Effector memory CD8-positive, alpha-beta T cell (primary cell): ENCODE results near the gene KCNQ5.
A peak's percentile ranks its signal among the peaks of the same experiment; 100 is the strongest.

Source experiments
- ATAC-seq: fragments of 150-1000 bp; cut with Tn5 transposase; replicated peaks from 2 replicates; pipeline ENCODE4 v1.10.0; 2021; ENCODE audit warnings: mild to moderate bottlenecking, moderate library complexity
- DNase-seq, 3 experiments: peaks; one replicate each; pipeline ENCODE4 v3.0.0; 2021
- H3K27ac Mint-ChIP-seq, 2 donors: one replicate each; pipeline ENCODE4 v1.8.0; 2022; ENCODE audit warnings: mild to moderate bottlenecking in 2 of 2, mixed read lengths in 2 of 2, moderate library complexity in 2 of 2
- H3K27me3 Mint-ChIP-seq, 2 donors: one replicate each; pipeline ENCODE4 v1.8.0; 2022; ENCODE audit warnings: mixed read lengths in 2 of 2
- H3K36me3 Mint-ChIP-seq: one replicate; pipeline ENCODE4 v1.8.0; 2022; ENCODE audit warnings: mild to moderate bottlenecking, moderate library complexity, mixed read lengths; ENCODE audit not compliant: insufficient read depth
- H3K4me1 Mint-ChIP-seq, 2 donors: one replicate each; pipeline ENCODE4 v1.8.0; 2022; ENCODE audit warnings: low read depth in 2 of 2, mixed read lengths in 2 of 2
- H3K4me3 Mint-ChIP-seq, 2 donors: one replicate each; pipeline ENCODE4 v1.8.0; 2022; ENCODE audit warnings: mild to moderate bottlenecking in 2 of 2, mixed read lengths in 2 of 2, moderate library complexity in 2 of 2
- H3K9me3 Mint-ChIP-seq, 2 donors: one replicate each; pipeline ENCODE4 v1.8.0; 2022; ENCODE audit warnings: mixed read lengths in 2 of 2

KCNQ5 gene

GRCh38 chr6:72649032-72649984, 27.4 kb downstream of the KCNQ5 start:
- Mint-ChIP-seq H3K27ac (no peak overlapping the region), H3K4me1 (peaks cover 0 to 17% of the 10 kb centered on the region in 2 donors), H3K9me3 (no peaks in the 10 kb centered on the region), H3K27me3 (no peaks in the 10 kb centered on the region), H3K36me3 (no peaks in the 10 kb centered on the region), H3K4me3 (no peak overlapping the region)
- no peak for ATAC-seq
- DNase-seq: no peak

GRCh38 chr6:72650081-72650745, 28.3 kb downstream of the KCNQ5 start:
- H3K27ac Mint-ChIP-seq: peak overlapping the region in 1 of 2 donors; percentile 44
- no peak for DNase-seq
- no peak for ATAC-seq

GRCh38 chr6:72651174-72651573, 29.3 kb downstream of the KCNQ5 start:
- Mint-ChIP-seq H3K36me3 (no peaks in the 10 kb centered on the region), H3K27me3 (no peaks in the 10 kb centered on the region), H3K4me3 (no peak overlapping the region), H3K4me1 (peaks cover 0 to 17% of the 10 kb centered on the region in 2 donors), H3K9me3 (no peaks in the 10 kb centered on the region), H3K27ac (no peak overlapping the region)
- ATAC-seq: no peak
- DNase-seq: no peak

More at GRCh38 chr6:72650081-72650745, 28.3 kb downstream of the KCNQ5 start:
- peak overlapping the region in 1 of 2 donors; percentile 0 for H3K4me3 Mint-ChIP-seq
- H3K9me3 Mint-ChIP-seq: no peaks in the 10 kb centered on the region
- H3K4me1 Mint-ChIP-seq: peaks cover 0 to 17% of the 10 kb centered on the region in 2 donors
- no peaks in the 10 kb centered on the region for H3K27me3 Mint-ChIP-seq
- H3K36me3 Mint-ChIP-seq: no peaks in the 10 kb centered on the region

- Mint-ChIP-seq H3K4me1 (peaks cover 0 to 14% of the 10 kb centered on the region in 2 donors), H3K27ac (peak overlapping the region in 1 of 2 donors; percentile 35), H3K4me3 (no peak overlapping the region), H3K27me3 (no peaks in the 10 kb centered on the region), H3K9me3 (no peaks in the 10 kb centered on the region), H3K36me3 (no peaks in the 10 kb centered on the region)
- ATAC-seq (no peak), DNase-seq (no peak)
These were observed 30.4 kb downstream of the KCNQ5 start for GRCh38 chr6:72651967-72652956.

GRCh38 chr6:72653026-72653425, 31.2 kb downstream of the KCNQ5 start:
- H3K27ac Mint-ChIP-seq: no peak overlapping the region
- H3K4me3 Mint-ChIP-seq: no peak overlapping the region
- no peaks in the 10 kb centered on the region for H3K9me3 Mint-ChIP-seq
- ATAC-seq (no peak), DNase-seq (no peak)
- H3K36me3 Mint-ChIP-seq: no peaks in the 10 kb centered on the region
- no peaks in the 10 kb centered on the region for H3K27me3 Mint-ChIP-seq
- peaks cover 0 to 14% of the 10 kb centered on the region in 2 donors for H3K4me1 Mint-ChIP-seq

GRCh38 chr6:72654071-72654621, 32.3 kb downstream of the KCNQ5 start:
- Mint-ChIP-seq H3K4me1 (peaks cover 0 to 14% of the 10 kb centered on the region in 2 donors), H3K9me3 (no peaks in the 10 kb centered on the region), H3K36me3 (no peaks in the 10 kb centered on the region), H3K27me3 (no peaks in the 10 kb centered on the region), H3K4me3 (no peak overlapping the region), H3K27ac (no peak overlapping the region)
- ATAC-seq: no peak
- no peak for DNase-seq

- Mint-ChIP-seq H3K27me3 (no peaks in the 10 kb centered on the region), H3K4me1 (peaks cover 0 to 5% of the 10 kb centered on the region in 2 donors), H3K27ac (no peak overlapping the region), H3K36me3 (no peaks in the 10 kb centered on the region), H3K9me3 (no peaks in the 10 kb centered on the region), H3K4me3 (no peak overlapping the region)
- ATAC-seq (no peak), DNase-seq (no peak)
These were observed 35.7 kb downstream of the KCNQ5 start for GRCh38 chr6:72657407-72658197.

- no peak for DNase-seq
- H3K4me3 Mint-ChIP-seq: no peak overlapping the region
- H3K9me3 Mint-ChIP-seq: no peaks in the 10 kb centered on the region
- no peaks in the 10 kb centered on the region for H3K27me3 Mint-ChIP-seq
- no peak for ATAC-seq
- H3K4me1 Mint-ChIP-seq: no peaks in the 10 kb centered on the region
- H3K27ac Mint-ChIP-seq: no peak overlapping the region
- H3K36me3 Mint-ChIP-seq: no peaks in the 10 kb centered on the region
These were observed 37.9 kb downstream of the KCNQ5 start for GRCh38 chr6:72659754-72660153.

- no peak for ATAC-seq
- Mint-ChIP-seq H3K27me3 (no peaks in the 10 kb centered on the region), H3K4me1 (no peaks in the 10 kb centered on the region), H3K4me3 (no peak overlapping the region), H3K9me3 (no peaks in the 10 kb centered on the region), H3K36me3 (no peaks in the 10 kb centered on the region), H3K27ac (no peak overlapping the region)
- no peak for DNase-seq
These were observed 39.5 kb downstream of the KCNQ5 start for GRCh38 chr6:72661411-72661810.

- Mint-ChIP-seq H3K27ac (no peak overlapping the region), H3K9me3 (no peaks in the 10 kb centered on the region), H3K4me3 (no peak overlapping the region), H3K27me3 (no peaks in the 10 kb centered on the region), H3K4me1 (peaks cover 1 to 7% of the 10 kb centered on the region in 2 donors), H3K36me3 (no peaks in the 10 kb centered on the region)
- no peak for ATAC-seq
- DNase-seq: no peak
These were observed 43.7 kb downstream of the KCNQ5 start for GRCh38 chr6:72665599-72665998.

- no peaks in the 10 kb centered on the region for H3K9me3 Mint-ChIP-seq
- H3K4me3 Mint-ChIP-seq: no peak overlapping the region
- ATAC-seq (no peak), DNase-seq (no peak)
- H3K36me3 Mint-ChIP-seq: peaks cover 2% of the 10 kb centered on the region
- H3K27me3 Mint-ChIP-seq: no peaks in the 10 kb centered on the region
- peaks cover 1 to 11% of the 10 kb centered on the region in 2 donors for H3K4me1 Mint-ChIP-seq
- H3K27ac Mint-ChIP-seq: no peak overlapping the region
These were observed 47.5 kb downstream of the KCNQ5 start for GRCh38 chr6:72669324-72669723.

GRCh38 chr6:72672906-72673305, 51.0 kb downstream of the KCNQ5 start:
- ATAC-seq (no peak), DNase-seq (no peak)
- H3K36me3 Mint-ChIP-seq: peaks cover 2% of the 10 kb centered on the region
- H3K27me3 Mint-ChIP-seq: no peaks in the 10 kb centered on the region
- no peaks in the 10 kb centered on the region for H3K9me3 Mint-ChIP-seq
- peaks cover 1 to 11% of the 10 kb centered on the region in 2 donors for H3K4me1 Mint-ChIP-seq
- H3K27ac Mint-ChIP-seq: no peak overlapping the region
- H3K4me3 Mint-ChIP-seq: no peak overlapping the region
